Esophagus squamous epithelium (tissue), 5 donors: Measurements from ENCODE around the gene LAMC3. TPM values are rescaled to one million over a fixed set of nuclear protein-coding genes. Genes with fewer than 3 reads are reported as not detected.
"Not testable (repeated sequence)": the region's sequence is repeated elsewhere in the genome, so short reads cannot be mapped to it uniquely, and the experiment has no call there.

Source experiments
- DNase-seq: peaks from one replicate; lab custom pipeline; 2025; lab: John Stamatoyannopoulos, UW
- H3K27ac ChIP-seq, 4 donors: fragments of 200-600 bp; sonication (generic); one replicate each; pipeline ENCODE4 v1.5.1; 2016 to 2019; ENCODE audit warnings: mild to moderate bottlenecking in 1 of 4
- H3K27me3 ChIP-seq, 4 donors: fragments of 200-600 bp; sonication (generic); 1 replicate in 3 of 4; 2 replicates in 1 of 4; pipeline versions ENCODE4 v1.5.1 to v1.6.0; 2017 to 2021; ENCODE audit warnings: antibody characterized with exemption in 1 of 4
- H3K36me3 ChIP-seq, 3 donors: fragments of 200-600 bp; sonication (generic); one replicate each; pipeline ENCODE4 v1.5.1; 2016 to 2019
- H3K4me1 ChIP-seq, 3 donors: fragments of 200-600 bp; sonication (generic); one replicate each; pipeline ENCODE4 v1.5.1; 2017 to 2019
- H3K4me3 ChIP-seq, 4 donors: fragments of 200-600 bp; sonication (generic); 1 replicate in 3 of 4; 2 replicates in 1 of 4; pipeline ENCODE4 v1.5.1; 2016 to 2019; ENCODE audit warnings: mild to moderate bottlenecking in 2 of 4, moderate library complexity in 1 of 4
- H3K9me3 ChIP-seq, 3 donors: fragments of 200-600 bp; sonication (generic); one replicate each; pipeline ENCODE4 v1.5.1; 2016 to 2019
- POLR2A ChIP-seq, 4 donors: fragments of 450-650 bp; IDR thresholded peaks; one replicate each; pipeline ENCODE4 v1.6.1; 2017; ENCODE audit warnings: antibody characterized with exemption in 4 of 4, mild to moderate bottlenecking in 4 of 4, moderate library complexity in 3 of 4
- WGBS, 2 donors: methylation state at CpG; one replicate each; pipeline ENCODE4 v1.1.5; 2018; 5-methylcytosine and 5-hydroxymethylcytosine counted together
- intact Hi-C: fragments of 100-400 bp; cut with DNase I; formaldehyde crosslinking; loops from one replicate; pipeline ENCODE4 v1.15.0; 2022
- total RNA-seq, 4 donors: library from RNA; depleted of rRNA; stranded (reverse); fragments of >200 nt; gene quantifications; one replicate each; pipeline ENCODE4 v1.1.0, GENCODE V29; 2016
- TF ChIP-seq, protein P1 (sequence below), 6 experiments: fragments of 450-650 bp in 4 of 6; fragments of 200-600 bp in 2 of 6; sonication (generic) in 2 of 6; IDR thresholded peaks; one replicate each; pipeline ENCODE4 v1.5.1; 2016 to 2019; ENCODE audit warnings: antibody characterized with exemption in 6 of 6, mild to moderate bottlenecking in 4 of 6, moderate library complexity in 4 of 6
- donor health status: DM: yes; HTN: yes; CAD: no.

The LAMC3 gene
- total RNA-seq, 4 donors from 2014 or later = 0.53 to 4.6 (median 2.7) TPM

DNA sequence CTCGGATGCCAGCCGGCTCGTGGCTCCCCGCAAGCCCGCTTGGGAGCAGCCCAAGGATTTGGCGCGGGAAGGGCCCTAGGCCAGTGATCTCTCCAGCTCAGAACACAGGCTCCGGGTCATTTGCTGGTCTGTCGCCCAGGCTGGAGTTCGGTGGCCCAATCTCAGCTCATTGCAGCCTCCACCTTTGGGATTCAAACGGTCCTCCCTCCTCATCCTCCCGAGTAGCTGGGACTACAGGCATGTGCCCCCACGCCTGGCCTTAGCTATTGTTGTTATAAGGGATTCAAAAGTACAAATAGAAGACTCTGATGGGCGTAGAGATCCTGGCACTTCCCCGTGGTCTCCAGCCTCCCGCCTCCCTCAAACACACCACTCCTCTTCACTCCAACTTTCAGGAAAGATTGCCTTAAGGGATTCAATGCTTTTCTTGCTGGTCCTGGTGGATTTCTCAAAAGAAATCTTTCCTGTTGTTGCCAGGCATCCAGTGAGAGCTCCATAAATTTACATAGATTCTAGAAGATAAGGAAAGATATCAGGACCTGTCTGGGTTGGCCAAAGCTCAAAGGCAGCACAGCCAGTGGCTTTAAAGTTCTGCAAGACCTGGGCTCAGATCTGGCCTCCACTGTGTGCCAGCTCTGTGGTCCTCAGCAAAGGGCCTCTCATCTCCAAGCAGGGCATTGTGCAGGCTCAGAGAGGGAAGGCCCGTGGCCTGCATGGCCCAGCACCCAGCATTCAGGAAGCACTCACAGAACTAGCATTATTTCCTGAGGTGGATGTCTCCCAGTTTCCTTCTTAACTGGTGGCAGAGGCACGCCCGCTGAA lies 88.4 kb downstream of the LAMC3 start:
- 20 to 53% methylated on average over 5 to 15 of the region's 19 CpGs for WGBS, 2 donors
- H3K36me3 ChIP-seq = no peaks in the 10 kb centered on the region
- H3K27ac ChIP-seq = peak overlapping the region; percentile 66 to 78 (median 71)

DNA sequence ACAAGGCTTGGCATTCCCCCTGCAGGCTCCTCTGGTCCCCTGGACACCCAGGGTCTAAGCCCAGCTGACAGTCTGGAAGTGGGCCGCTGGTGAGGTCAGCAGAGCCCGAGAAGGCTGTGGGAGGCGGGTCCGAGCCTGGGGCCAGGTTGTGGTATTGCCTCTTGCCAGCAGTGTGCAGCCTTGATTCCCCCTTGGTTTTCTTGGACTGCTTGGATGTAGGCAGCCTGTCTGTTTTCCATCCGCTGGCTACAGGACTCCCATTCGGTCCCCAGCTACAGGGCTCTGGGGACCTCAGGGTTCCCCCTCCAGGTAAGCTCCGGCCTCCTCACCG lies 88.9 kb downstream of the LAMC3 start:
- no peaks in the 10 kb centered on the region for H3K36me3 ChIP-seq
- no peak for DNase-seq
- peak overlapping the region in 3 of 4 donors; percentile 58 to 73 (median 71) for H3K4me3 ChIP-seq
- H3K4me1 ChIP-seq = peaks cover 6 to 76% (median 19%) of the 10 kb centered on the region in 3 donors
- intact Hi-C loops = no loop called here
- peaks cover 0 to 55% (median 0%) of the 10 kb centered on the region in 4 donors for H3K27me3 ChIP-seq
- no peaks in the 10 kb centered on the region for H3K9me3 ChIP-seq
- peak overlapping the region in 1 of 4 donors; percentile 78 for H3K27ac ChIP-seq
- 80 to 87% methylated on average over 2 to 4 of the region's 8 CpGs for WGBS, 2 donors
- TF ChIP-seq, protein P1, sequence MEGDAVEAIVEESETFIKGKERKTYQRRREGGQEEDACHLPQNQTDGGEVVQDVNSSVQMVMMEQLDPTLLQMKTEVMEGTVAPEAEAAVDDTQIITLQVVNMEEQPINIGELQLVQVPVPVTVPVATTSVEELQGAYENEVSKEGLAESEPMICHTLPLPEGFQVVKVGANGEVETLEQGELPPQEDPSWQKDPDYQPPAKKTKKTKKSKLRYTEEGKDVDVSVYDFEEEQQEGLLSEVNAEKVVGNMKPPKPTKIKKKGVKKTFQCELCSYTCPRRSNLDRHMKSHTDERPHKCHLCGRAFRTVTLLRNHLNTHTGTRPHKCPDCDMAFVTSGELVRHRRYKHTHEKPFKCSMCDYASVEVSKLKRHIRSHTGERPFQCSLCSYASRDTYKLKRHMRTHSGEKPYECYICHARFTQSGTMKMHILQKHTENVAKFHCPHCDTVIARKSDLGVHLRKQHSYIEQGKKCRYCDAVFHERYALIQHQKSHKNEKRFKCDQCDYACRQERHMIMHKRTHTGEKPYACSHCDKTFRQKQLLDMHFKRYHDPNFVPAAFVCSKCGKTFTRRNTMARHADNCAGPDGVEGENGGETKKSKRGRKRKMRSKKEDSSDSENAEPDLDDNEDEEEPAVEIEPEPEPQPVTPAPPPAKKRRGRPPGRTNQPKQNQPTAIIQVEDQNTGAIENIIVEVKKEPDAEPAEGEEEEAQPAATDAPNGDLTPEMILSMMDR (IDR thresholded peaks at IDR 0.05) = no peak
- TF ChIP-seq POLR2A (IDR thresholded peaks at IDR 0.05) = no peak

More for the DNA sequence above, 88.4 kb downstream of the LAMC3 start:
- TF ChIP-seq, protein P1 (IDR thresholded peaks at IDR 0.05) = no peak
- no peak for TF ChIP-seq POLR2A (IDR thresholded peaks at IDR 0.05)
- H3K4me1 ChIP-seq = peaks cover 6 to 76% (median 21%) of the 10 kb centered on the region in 3 donors
- peak overlapping the region; percentile 55 to 73 (median 64) for H3K4me3 ChIP-seq
- DNase-seq = no peak
- intact Hi-C loops = no loop called here
- H3K27me3 ChIP-seq = peaks cover 0 to 60% (median 0%) of the 10 kb centered on the region in 4 donors
- no peaks in the 10 kb centered on the region for H3K9me3 ChIP-seq

DNA sequence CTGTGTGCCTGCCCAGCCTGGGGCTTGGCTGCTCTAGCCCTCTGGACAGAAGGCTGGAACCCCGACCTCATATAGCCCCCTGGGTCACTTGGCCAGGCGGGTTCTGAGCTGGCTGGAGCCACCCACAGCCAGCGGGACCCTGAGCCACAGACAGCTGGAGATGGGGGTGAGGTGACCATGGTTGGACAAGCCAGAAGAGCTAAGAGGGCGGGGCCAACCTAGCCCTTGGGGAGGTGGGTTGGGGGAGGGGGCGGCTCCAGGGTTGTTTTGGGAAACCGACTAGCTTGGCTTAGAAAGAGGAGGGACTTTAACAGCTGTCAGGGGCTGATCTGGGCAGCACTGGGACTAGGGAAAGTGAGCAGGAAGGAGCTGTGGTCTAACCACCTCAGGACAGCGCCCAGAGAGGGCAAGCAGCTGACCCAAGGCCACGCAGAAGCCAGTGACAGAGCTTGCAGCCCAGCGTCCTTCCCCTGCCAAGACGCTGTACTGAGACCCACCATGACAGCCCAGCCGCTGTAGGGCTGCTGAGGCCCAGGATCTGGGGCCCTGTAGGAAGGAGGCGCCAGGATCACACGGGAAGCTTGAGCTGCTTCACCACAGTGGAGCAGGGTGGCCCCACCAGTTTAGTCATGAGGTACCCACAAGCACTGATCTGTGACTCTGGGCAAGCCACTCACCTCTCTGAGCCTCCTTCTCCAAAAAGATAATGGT lies 89.6 kb downstream of the LAMC3 start:
- peak overlapping the region in 1 of 4 donors; percentile 78 for H3K27ac ChIP-seq
- H3K27me3 ChIP-seq = peaks cover 0 to 48% (median 0%) of the 10 kb centered on the region in 4 donors
- H3K36me3 ChIP-seq = no peaks in the 10 kb centered on the region
- peaks cover 6 to 72% (median 19%) of the 10 kb centered on the region in 3 donors for H3K4me1 ChIP-seq
- no peak for DNase-seq
- no peaks in the 10 kb centered on the region for H3K9me3 ChIP-seq
- peak overlapping the region in 3 of 4 donors; percentile 58 to 73 (median 71) for H3K4me3 ChIP-seq
- intact Hi-C loops = no loop called here
- WGBS, 2 donors = 58 to 83% methylated on average over 3 to 4 of the region's 13 CpGs
- TF ChIP-seq, protein P1 (IDR thresholded peaks at IDR 0.05) = no peak
- TF ChIP-seq POLR2A (IDR thresholded peaks at IDR 0.05) = no peak

DNA sequence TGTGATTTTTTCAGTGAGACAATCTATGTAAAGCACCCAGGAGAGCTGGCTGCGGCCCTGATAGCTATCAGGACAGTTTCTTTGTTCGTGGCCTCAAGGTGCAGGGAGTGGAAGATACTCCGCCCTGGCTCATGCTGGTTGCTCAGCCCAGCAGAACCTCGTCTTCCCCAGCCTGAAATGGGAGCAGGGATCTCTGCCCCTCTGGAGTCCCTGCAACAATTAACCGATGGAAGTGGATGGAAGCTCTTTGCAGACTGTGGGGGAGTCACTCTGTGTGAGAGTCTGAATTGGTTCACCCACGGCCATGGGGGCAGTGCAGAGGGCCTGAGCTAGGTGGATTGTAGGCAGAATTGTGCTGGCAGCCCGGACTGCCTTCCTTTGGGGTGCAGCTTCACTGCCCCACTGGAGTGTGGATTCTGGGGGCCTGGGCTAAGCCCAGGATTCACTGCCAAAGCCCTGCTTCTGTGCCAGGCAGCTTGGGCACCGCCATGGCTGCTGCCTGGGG lies 90.2 kb downstream of the LAMC3 start:
- TF ChIP-seq, protein P1 (IDR thresholded peaks at IDR 0.05) = no peak
- no peak for TF ChIP-seq POLR2A (IDR thresholded peaks at IDR 0.05)
- intact Hi-C loops = no loop called here
- no peak for DNase-seq
- peaks cover 0 to 42% (median 0%) of the 10 kb centered on the region in 4 donors for H3K27me3 ChIP-seq
- H3K9me3 ChIP-seq = no peaks in the 10 kb centered on the region
- H3K27ac ChIP-seq = no peak overlapping the region
- 93 to 95% methylated on average over 4 to 7 of the region's 8 CpGs for WGBS, 2 donors
- peaks cover 6 to 66% (median 19%) of the 10 kb centered on the region in 3 donors for H3K4me1 ChIP-seq
- peak overlapping the region in 3 of 4 donors; percentile 2 to 71 (median 58) for H3K4me3 ChIP-seq
- no peaks in the 10 kb centered on the region for H3K36me3 ChIP-seq

DNA sequence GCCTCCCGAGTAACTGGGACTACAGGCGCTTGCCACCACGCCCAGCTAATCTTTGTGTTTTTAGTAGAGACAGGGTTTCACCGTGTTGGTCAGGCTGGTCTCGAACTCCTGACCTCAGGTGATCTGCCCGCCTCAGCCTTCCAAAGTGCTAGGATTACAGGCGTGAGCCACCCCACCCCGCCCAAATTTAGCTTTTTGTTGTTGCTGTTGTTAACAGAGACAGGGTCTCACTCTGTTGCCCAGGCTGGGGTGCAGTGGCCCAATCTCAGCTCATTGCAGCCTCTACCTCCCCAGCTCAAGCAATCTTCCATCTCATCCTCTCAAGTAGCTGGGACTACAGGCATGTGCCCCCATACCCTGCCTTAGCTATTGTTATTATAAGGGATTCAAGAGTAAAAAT lies 90.9 kb downstream of the LAMC3 start:
- WGBS, 2 donors = 84 to 94% methylated on average over 5 to 8 of the region's 8 CpGs
- intact Hi-C loops, DNase-seq, H3K36me3 ChIP-seq, H3K27ac ChIP-seq, H3K4me3 ChIP-seq, H3K9me3 ChIP-seq: not testable (repeated sequence)
- H3K27me3 ChIP-seq = peaks cover 0 to 35% (median 0%) of the 10 kb centered on the region in 4 donors
- peaks cover 6 to 60% (median 19%) of the 10 kb centered on the region in 3 donors for H3K4me1 ChIP-seq
